Measurements from ENCODE around the gene UBAP1.
"Not testable (repeated sequence)": the region's sequence is repeated elsewhere in the genome, so short reads cannot be mapped to it uniquely, and the experiment has no call there.

The UBAP1 gene

GRCh38 chr9:34178436-34179212 lies at the start of gene UBAP1:
UBAP1 (plus strand) TSS chr9:34179043; CDS start chr9:34220915, 41,872 bp downstream.
- FAIRE-seq: peak; percentile 89

- no peak for FAIRE-seq
Measured at GRCh38 chr9:34131571-34131970, 47.3 kb upstream of the UBAP1 start.

GRCh38 chr9:34133436-34133949 lies 45.4 kb upstream of the UBAP1 start:
- FAIRE-seq: no peak

- FAIRE-seq: no peak
Measured at GRCh38 chr9:34134521-34134920, 44.3 kb upstream of the UBAP1 start.

GRCh38 chr9:34138644-34139043 lies 40.2 kb upstream of the UBAP1 start:
- not testable (repeated sequence) for FAIRE-seq

GRCh38 chr9:34139477-34140146 lies 39.2 kb upstream of the UBAP1 start:
- no peak for FAIRE-seq

- no peak for FAIRE-seq
Measured at GRCh38 chr9:34140853-34141252, 38.0 kb upstream of the UBAP1 start.

GRCh38 chr9:34143116-34143515 lies 35.7 kb upstream of the UBAP1 start:
- FAIRE-seq: no peak

- FAIRE-seq: no peak
Measured at GRCh38 chr9:34145165-34145564, 33.7 kb upstream of the UBAP1 start.

GRCh38 chr9:34151398-34151797 lies 27.4 kb upstream of the UBAP1 start:
- no peak for FAIRE-seq

- FAIRE-seq: no peak
Measured at GRCh38 chr9:34154057-34154456, 24.8 kb upstream of the UBAP1 start.

GRCh38 chr9:34157318-34157717 lies 21.5 kb upstream of the UBAP1 start:
- no peak for FAIRE-seq

- FAIRE-seq: no peak
Measured at GRCh38 chr9:34157898-34158297, 20.9 kb upstream of the UBAP1 start.

- FAIRE-seq: no peak
Measured at GRCh38 chr9:34158362-34158869, 20.4 kb upstream of the UBAP1 start.

GRCh38 chr9:34163434-34163833 lies 15.4 kb upstream of the UBAP1 start:
- no peak for FAIRE-seq

- no peak for FAIRE-seq
Measured at GRCh38 chr9:34169125-34169524, 9.7 kb upstream of the UBAP1 start.

- no peak for FAIRE-seq
Measured at GRCh38 chr9:34170237-34170991, 8.4 kb upstream of the UBAP1 start.

GRCh38 chr9:34171753-34172535 lies 6.9 kb upstream of the UBAP1 start:
- no peak for FAIRE-seq

GRCh38 chr9:34176089-34176488 lies 2.8 kb upstream of the UBAP1 start:
- no peak for FAIRE-seq

- FAIRE-seq: no peak
Measured at GRCh38 chr9:34177593-34178435, 1.0 kb upstream of the UBAP1 start.
